KMS-11 (cell line): ENCODE results near the gene RAB4A.

Experiments
- H2AFZ ChIP-seq: fragments of 200-600 bp; sonication (generic); 2 replicates; pipeline ENCODE4 v1.6.1; 2016; ENCODE audit warnings: antibody characterized with exemption, mixed run types, low read depth
- H3K27ac ChIP-seq: fragments of 200-600 bp; sonication (generic); 2 replicates; pipeline ENCODE4 v1.6.1; 2016; ENCODE audit warnings: mild to moderate bottlenecking, mixed run types
- H3K27me3 ChIP-seq: fragments of 200-600 bp; sonication (generic); 2 replicates; pipeline ENCODE4 v1.6.1; 2017; ENCODE audit warnings: mild to moderate bottlenecking, low read depth, mixed run types, moderate library complexity; ENCODE audit not compliant: insufficient read depth
- H3K36me3 ChIP-seq: fragments of 200-600 bp; sonication (generic); 2 replicates; pipeline ENCODE4 v1.6.1; 2017; ENCODE audit warnings: mild to moderate bottlenecking, mixed run types; ENCODE audit not compliant: insufficient read depth
- H3K4me1 ChIP-seq: fragments of 200-600 bp; sonication (generic); 2 replicates; pipeline ENCODE4 v1.6.1; 2016; ENCODE audit warnings: mild to moderate bottlenecking, low read depth, mixed run types; ENCODE audit not compliant: poor library complexity, severe bottlenecking
- H3K4me2 ChIP-seq: fragments of 200-600 bp; sonication (generic); 2 replicates; pipeline ENCODE4 v1.7.0; 2016; ENCODE audit warnings: mild to moderate bottlenecking, mixed run types
- H3K4me3 ChIP-seq: fragments of 200-600 bp; sonication (generic); IDR thresholded peaks from 2 replicates; pipeline ENCODE4 v1.6.1; 2017; ENCODE audit warnings: low read depth, low read length, mixed read lengths; ENCODE audit not compliant: insufficient read depth
- H3K79me2 ChIP-seq: fragments of 200-600 bp; sonication (generic); 2 replicates; pipeline ENCODE4 v1.6.1; 2016; ENCODE audit warnings: low read depth, mixed run types; ENCODE audit not compliant: insufficient read depth
- H3K9ac ChIP-seq: fragments of 200-600 bp; sonication (generic); 2 replicates; pipeline ENCODE4 v1.6.1; 2016; ENCODE audit warnings: mild to moderate bottlenecking, mixed run types
- H4K20me1 ChIP-seq: fragments of 200-600 bp; sonication (generic); 2 replicates; pipeline ENCODE4 v1.6.1; 2016; ENCODE audit warnings: mild to moderate bottlenecking, mixed run types; ENCODE audit not compliant: insufficient read depth
- TF ChIP-seq, protein P1 (sequence below): fragments of 200-600 bp; sonication (generic); conservative IDR thresholded peaks from 2 replicates; pipeline ENCODE4 v1.6.1; 2017; ENCODE audit warnings: low read depth, mild to moderate bottlenecking, antibody characterized with exemption, low read length, moderate library complexity, mixed read lengths

RAB4A gene

DNA sequence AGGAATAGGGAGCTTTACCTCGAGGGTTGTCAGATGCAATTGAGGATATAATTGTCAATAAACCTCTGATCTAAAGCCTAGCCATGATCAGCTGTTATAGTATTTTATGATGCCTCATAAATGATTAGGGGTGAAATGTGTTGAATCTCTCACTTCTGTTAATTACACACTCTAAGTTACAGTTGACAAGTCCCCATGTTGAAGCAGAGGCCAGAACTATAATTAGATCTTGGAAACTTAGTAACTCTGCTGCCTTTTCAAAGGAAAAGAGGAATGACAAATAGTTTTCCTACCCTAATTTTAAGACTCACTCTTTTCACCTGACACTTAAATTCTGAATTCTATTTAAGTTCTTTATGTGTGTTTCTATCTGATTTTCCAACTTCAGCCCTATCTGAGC lies 38.2 kb downstream of the RAB4A start:
- Histone ChIP-seq H2AFZ (no peak overlapping the region), H3K79me2 (no peaks in the 10 kb centered on the region), H4K20me1 (no peaks in the 10 kb centered on the region), H3K4me2 (no peak overlapping the region), H3K4me1 (no peaks in the 10 kb centered on the region), H3K36me3 (no peaks in the 10 kb centered on the region; the same call in 1 of the 2 replicates), H3K27me3 (no peaks in the 10 kb centered on the region), H3K27ac (no peak overlapping the region), H3K4me3 (no peak overlapping the region), H3K9ac (no peak overlapping the region)
- TF ChIP-seq, protein P1, sequence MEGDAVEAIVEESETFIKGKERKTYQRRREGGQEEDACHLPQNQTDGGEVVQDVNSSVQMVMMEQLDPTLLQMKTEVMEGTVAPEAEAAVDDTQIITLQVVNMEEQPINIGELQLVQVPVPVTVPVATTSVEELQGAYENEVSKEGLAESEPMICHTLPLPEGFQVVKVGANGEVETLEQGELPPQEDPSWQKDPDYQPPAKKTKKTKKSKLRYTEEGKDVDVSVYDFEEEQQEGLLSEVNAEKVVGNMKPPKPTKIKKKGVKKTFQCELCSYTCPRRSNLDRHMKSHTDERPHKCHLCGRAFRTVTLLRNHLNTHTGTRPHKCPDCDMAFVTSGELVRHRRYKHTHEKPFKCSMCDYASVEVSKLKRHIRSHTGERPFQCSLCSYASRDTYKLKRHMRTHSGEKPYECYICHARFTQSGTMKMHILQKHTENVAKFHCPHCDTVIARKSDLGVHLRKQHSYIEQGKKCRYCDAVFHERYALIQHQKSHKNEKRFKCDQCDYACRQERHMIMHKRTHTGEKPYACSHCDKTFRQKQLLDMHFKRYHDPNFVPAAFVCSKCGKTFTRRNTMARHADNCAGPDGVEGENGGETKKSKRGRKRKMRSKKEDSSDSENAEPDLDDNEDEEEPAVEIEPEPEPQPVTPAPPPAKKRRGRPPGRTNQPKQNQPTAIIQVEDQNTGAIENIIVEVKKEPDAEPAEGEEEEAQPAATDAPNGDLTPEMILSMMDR = no peak

DNA sequence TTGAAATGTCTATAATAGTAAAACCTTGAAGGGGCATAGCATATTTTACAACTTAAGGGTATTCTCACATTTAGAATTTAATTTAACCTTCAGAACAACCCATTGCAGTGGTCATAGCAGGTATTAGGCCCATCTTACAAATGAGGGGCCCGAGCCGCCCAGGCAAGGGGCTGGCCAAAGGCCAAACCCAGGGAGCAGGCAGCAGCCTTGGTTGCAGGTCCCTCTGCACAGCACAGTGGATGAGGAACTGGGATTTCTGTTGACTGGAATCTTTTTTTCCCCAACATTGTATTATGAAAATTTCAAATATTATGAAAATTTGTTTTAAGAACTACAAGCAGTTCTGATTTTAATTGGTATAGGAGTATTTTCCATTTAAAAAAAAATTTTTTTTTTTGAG lies 38.8 kb downstream of the RAB4A start:
- H3K4me1 ChIP-seq = no peaks in the 10 kb centered on the region
- no peak overlapping the region for H3K9ac ChIP-seq
- H3K27ac ChIP-seq = no peak overlapping the region
- no peak overlapping the region for H3K4me2 ChIP-seq
- no peak overlapping the region for H2AFZ ChIP-seq
- H3K27me3 ChIP-seq = no peaks in the 10 kb centered on the region
- H3K79me2 ChIP-seq = no peaks in the 10 kb centered on the region
- H3K36me3 ChIP-seq = no peaks in the 10 kb centered on the region
- TF ChIP-seq, protein P1 = no peak
- no peaks in the 10 kb centered on the region for H4K20me1 ChIP-seq
- no peak overlapping the region for H3K4me3 ChIP-seq

DNA sequence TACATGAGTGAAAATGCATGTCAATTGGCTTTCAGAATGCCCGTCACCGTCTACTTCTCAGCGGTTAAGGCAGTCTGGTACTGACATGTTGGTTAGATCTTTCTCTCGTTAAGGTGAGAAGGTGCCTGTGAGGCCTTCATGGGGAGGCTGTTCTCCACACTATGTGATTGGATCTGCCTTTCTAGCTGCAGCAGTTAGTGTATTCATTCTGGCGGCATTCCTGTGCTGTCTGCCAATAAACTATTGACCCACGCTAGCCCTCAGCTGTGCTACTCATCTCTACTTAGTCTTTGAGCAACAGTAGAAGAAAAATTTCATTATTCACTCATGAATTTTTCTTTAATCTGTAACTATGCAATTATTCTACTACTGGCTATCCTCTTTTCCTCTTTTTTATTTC lies 39.9 kb downstream of the RAB4A start:
- Histone ChIP-seq H3K27ac (no peak overlapping the region), H4K20me1 (no peaks in the 10 kb centered on the region), H3K4me2 (no peak overlapping the region), H3K27me3 (no peaks in the 10 kb centered on the region), H3K79me2 (no peaks in the 10 kb centered on the region), H3K4me1 (no peaks in the 10 kb centered on the region), H3K36me3 (no peaks in the 10 kb centered on the region), H3K4me3 (no peak overlapping the region), H2AFZ (no peak overlapping the region), H3K9ac (no peak overlapping the region)
- TF ChIP-seq, protein P1 = no peak

DNA sequence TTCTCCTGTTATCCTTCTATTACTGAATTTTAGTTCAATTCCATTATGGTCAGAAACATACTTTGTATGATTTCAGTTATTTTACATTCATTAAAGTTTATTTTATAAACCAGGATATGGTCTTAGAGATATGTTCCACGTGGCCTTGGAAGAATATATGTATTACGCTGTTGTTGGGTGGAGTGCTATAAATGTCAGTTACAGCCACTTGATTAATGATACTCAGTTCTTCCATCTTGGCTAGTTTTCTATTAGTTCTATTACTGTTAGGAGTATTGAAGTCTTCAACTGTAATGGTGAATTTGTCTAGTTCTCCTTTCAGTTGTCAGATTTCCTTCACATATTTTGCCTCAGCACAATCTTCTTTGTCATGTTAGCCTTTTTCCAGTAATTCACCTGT lies 45.3 kb downstream of the RAB4A start:
- Histone ChIP-seq H3K9ac (no peak overlapping the region), H3K4me3 (no peak overlapping the region), H3K27ac (no peak overlapping the region), H3K4me2 (no peak overlapping the region), H3K27me3 (no peaks in the 10 kb centered on the region), H2AFZ (no peak overlapping the region), H3K36me3 (no peaks in the 10 kb centered on the region), H3K79me2 (no peaks in the 10 kb centered on the region), H4K20me1 (no peaks in the 10 kb centered on the region), H3K4me1 (no peaks in the 10 kb centered on the region)
- TF ChIP-seq, protein P1 = no peak

DNA sequence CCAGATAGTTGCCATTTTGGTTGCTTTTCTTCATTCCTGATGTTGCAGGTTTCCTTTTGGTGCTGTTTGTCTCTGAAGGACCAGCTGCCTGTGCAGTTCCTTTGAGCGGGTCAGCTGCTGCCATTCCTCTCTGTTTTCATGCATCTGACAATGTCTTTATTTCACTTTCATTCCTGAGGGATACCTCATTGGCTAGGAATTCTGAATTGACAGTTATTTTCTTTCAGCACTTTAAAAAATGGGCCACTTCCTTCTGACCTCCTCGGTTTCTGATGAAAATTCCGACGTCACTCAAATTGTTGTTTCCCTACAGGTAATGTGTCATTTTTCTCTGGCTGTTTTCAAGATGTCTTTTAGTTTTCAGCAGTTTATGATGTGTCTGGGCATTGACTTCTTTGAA lies 47.1 kb downstream of the RAB4A start:
- no peaks in the 10 kb centered on the region for H3K36me3 ChIP-seq
- H3K27ac ChIP-seq = no peak overlapping the region
- TF ChIP-seq, protein P1 = no peak
- H3K27me3 ChIP-seq = no peaks in the 10 kb centered on the region
- H2AFZ ChIP-seq = no peak overlapping the region
- no peak overlapping the region for H3K9ac ChIP-seq
- H3K4me3 ChIP-seq = no peak overlapping the region
- H3K4me1 ChIP-seq = no peaks in the 10 kb centered on the region
- no peaks in the 10 kb centered on the region for H4K20me1 ChIP-seq
- no peak overlapping the region for H3K4me2 ChIP-seq
- H3K79me2 ChIP-seq = no peaks in the 10 kb centered on the region
